NOMO-1 (cell line): Measurements from ENCODE around the gene TFAP2A.

ENCODE experiments used
- DNase-seq, 2 experiments: peaks; one replicate each; lab custom pipeline; 2025; ENCODE audit not compliant: unreplicated experiment in 2 of 2; lab: John Stamatoyannopoulos, UW

TFAP2A gene

DNA sequence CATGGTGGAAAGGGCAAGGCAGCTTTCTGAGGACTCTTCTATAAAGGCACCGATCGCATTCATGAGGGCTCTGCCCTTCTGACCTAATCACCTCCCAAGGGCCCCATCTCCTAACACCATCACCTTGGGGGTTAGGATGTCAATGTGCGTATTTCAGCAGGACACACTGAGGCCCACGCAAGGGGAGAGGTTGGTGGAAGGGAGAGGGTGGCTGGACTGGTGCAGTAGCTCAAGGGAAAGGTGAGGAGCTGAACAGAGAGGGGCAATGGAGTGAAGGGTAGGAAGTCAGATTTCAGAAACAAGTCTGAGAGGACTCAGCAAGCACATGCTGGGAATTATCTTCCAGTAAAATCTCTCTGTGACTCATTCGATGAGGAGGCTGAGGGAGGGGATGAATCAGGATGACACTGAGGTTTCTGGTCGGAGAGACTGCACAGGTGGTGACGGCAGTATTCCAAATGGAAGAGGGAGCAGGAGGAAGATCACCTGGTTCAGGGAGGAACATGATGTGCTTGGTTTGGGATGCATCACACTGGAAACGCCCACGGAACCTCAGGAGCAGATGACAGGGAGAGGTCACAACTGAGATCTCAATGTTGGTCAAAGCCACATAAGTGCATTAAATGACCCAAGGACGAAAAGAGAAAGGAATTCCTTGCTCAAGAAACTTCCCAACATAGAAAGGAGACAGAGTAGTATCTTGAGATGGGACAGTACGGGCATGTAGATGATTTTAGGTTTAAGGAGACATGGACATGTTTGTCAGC lies 67.1 kb downstream of the TFAP2A start:
- no peak for DNase-seq
